Activated CD4-positive, alpha-beta T cell treated with anti-CD3 and anti-CD28 coated beads, Interleukin-2, Interleukin-4, amounts not matched to agents 100 ng/mL and 50 ng/mL, durations not matched to agents 16 hours and 8 hours (primary cell): ENCODE data around the gene BCL7C.
A peak's percentile ranks its signal among the peaks of the same experiment; 100 is the strongest.
"Not testable (repeated sequence)": the region's sequence is repeated elsewhere in the genome, so short reads cannot be mapped to it uniquely, and the experiment has no call there.

Source experiments
- DNase-seq: peaks from one replicate; pipeline ENCODE4 v3.0.0-alpha.2; 2020; ENCODE audit warnings: low spot score

The BCL7C gene

DNA sequence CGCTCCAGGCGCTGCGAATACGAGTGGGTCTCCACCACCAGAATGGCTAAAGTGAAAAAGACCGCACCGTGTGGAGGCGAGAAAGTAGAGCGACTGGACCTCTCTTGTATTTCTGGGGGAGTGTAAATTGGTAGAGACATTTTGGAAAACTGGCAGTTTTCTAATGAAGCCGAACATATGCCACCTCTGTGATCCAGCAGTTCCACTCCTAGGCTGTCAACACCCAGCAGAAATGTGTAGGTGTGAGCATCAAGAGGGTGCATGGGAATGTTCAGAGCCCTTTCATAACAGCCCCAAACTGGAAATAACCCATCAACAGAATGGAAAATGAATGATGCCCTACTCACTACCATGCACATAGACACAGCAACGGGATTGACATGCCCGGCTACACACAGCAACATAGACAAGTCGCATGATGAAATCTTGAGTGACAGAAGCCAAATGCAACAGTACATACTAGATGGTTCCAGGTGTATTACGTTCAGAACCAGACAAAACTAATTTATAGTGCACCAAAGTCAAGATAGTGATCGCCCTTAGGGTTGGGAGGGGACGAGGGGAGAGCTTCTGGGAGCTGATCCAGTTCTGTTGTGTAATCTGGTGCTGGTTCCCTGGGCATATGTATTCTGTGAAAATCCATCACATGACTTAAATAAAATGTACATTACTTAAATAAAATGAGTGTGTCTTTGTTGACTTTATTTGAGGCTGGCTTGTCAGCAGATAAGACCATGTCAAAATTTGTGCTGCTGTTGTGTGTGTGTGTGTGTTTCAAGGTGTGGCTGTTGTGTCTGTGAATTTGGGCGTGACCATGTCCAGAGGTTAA, 877 bp upstream of the BCL7C start:
- no peak for DNase-seq

DNA sequence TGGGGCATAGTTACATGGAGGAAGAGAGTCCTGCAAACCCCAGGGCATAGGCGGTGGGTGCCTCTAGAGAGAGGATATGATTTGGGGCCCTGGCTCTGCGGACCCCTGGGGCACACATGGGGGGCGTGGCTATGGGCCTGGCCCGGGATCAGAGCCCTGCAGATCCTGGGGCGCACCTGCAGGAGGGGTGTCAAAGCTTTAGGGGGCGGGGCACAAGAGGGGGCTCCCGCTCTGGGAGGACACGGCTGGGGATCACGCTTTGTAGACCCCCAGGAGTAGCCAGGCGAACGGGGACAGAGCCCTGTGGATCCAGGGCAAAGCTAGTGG, 497 bp downstream of the BCL7C start:
- no peak for DNase-seq

DNA sequence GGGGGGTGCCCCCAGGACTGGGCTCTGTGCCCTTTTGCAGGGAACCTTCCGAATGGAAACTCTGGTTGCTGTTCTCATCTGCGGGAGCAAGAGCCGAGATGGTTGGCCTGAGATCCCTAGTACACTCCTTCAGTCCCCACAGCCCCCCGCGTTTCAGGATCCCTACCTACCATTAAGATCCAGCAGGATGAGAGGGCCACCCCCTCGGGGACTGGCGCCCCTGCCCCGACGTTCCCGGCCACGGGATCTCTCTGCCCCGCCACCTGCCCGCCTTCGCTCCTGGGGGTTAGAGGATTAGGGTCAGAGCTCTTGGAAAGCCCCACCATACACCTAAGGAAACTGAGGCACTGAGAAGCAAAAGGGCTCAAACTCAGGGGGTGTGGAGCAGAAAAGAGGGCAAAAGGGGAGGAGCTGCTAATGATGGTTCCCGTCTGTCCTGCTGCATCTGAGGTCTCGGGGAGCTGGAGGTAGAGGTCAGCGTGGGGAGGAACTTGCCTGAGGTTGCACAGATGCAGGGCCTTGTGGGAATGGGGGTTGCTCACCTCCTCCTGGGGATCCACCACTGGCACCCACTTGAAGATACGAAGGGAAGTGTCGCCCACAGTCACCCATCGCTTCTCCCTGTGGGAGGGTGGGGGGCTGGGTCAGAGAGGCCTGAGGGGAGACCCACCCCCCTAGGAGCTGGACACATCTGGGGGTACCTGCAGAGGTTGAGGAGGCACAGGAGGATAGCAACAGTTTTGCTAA, 1.0 kb downstream of the BCL7C start:
- no peak for DNase-seq

DNA sequence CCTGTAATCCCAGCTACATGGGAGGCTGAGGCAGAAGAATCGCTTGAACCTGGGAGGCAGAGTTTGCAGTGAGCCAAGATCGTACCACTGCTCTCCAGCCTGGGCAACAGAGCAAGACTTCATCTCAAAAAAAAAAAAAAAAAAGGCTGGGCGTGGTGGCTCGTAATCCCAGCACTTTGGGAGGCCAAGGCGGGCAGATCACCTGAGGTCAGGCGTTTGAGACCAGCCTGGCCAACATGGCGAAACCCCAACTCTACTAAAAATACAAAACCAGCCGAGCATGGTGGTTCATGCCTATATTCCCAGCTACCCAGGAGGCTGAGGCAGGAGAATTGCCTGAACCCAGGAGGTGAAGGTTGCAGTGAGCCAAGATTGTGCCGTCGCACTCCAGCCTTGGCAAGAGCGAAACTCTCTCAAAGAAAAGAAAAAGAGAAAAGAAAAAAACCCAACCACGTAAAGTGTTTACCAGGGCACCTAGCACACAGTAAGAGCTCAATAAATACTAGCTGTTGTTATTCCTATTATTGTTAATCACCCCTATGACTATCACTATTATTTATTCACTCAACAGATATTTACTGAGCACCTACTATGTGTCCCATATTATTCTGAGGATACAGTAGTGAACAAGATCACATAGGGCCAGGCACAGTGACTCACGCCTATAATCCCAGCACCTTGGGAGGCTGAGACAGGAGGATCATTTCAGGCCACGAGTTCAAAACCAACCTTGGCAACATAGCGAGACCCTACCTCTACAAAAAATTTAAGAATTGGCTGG, 2.6 kb downstream of the BCL7C start:
- not testable (repeated sequence) for DNase-seq

DNA sequence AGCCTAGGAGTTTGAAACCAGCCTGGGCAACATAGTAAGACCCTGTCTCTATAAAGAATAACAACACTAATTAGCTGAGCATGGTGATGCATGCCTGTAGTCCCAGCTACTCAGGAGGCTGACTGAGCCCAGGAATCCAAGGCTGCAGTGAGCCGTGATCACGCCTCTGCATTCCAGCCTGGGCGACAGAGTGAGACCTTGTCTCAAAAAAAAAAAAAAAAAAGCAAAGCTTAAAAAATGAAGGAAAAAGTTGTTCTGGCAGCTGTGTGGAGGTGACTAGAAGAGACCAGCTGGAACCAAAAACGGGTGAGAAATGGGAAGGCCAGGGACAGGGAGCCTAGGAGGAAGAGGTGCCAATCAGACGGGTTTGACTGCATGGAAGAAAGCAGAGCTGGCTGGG, 4.2 kb downstream of the BCL7C start:
- no peak for DNase-seq

DNA sequence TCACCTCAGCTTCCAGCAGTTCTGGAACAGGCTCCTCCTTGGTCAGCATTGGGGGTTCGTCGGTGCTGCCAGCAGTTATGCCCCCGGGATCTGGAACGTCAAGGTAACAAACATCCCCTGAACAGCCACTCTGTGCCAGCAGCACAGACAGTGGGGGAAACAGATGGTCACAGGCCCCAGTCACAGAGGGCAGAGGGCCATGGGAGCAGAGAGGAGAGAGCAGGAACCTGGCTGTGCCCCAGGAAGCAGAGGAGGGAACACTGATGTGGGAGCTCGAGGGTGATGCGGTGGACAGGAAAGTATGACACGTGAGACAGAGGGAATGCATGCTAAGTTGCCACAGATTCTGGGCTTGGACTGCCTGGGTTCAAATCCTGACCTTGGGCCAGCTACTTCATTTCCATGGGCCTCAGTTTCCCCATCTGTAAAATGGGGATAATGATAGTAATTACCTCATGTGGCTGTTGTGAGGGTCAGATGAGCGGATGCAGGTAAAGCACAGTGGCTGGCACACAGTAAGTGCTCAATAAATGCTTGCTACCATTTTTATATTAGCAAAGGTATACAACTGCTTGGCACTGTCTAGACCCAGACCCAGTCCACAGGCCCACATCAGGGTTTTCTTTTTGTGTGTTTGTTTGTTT, 4.9 kb downstream of the BCL7C start:
- DNase-seq = no peak

DNA sequence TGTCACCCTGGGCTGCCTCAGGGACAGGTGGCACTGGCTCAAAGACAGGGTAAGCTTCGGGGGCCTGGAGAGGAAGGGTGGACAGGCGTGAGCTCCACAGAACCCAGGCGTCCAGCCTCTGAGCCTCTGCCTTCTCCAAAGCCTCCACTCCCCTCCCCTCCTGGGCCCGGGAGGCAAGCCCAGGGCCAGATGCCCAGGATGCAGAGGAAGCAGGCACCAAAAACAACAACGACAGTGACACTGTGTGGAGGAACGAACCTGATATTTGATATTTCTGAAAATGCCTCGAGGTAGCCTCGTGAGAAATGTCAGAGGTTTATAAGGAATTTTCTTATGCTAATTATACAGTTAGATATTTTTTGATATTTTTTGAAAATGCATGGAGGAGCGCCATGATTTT, 6.0 kb downstream of the BCL7C start:
- DNase-seq = no peak

DNA sequence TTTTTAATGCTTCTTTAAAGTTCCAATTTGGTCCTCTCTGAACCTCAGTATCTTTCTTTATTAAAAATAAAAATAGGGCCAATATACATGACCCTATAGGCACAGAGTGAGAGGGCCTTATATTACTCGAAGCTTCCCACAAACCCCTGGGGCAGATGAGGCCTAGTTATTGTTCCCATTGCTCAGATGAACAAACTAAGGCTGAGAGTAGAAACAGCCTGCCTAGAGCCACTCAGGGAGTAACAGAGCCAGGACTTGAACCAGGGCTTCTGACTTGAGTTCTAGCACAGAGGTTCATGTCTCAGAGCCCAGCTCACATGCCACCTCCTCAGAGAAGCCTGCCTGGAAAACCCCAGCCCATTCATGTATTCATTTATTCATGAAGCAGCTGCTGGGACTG, 7.7 kb downstream of the BCL7C start:
- no peak for DNase-seq

DNA sequence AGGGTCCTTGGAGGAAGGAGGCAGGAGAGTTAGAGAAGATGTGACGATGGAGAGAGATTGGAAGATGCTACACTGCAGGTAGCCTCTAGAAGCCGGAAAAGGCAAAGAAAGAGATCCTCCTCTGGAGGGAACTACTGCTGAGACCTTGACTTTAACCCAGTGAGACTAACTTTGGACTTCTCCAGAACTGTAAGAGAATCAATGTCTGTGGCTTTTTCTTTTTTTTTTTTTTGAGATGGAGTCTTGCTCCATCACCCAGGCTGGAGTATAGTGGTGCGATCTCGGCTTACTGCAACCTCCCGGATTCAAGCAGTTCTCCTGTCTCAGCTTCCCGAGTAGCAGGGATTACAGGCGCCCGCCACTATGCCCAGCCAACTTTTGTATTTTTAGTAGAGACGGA, 8.7 kb downstream of the BCL7C start:
- DNase-seq = no peak

DNA sequence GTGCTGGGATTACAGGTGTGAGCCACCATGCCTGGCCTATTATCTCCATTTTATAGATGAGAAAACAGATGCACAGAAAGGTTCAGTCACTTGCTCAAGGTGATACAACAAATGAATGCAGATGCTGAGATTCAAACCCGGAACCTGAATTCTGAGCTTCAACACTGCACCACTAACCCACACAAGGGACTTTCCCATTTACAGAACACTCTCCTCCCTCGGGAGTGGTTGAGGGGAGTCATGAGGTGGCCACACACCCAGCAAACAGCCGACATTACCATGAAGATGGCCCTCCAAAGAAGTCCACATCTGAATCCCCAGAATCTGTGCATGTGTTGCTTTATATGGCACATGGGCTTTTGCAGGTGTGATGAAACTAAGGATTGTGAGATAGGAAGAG, 9.1 kb downstream of the BCL7C start:
- no peak for DNase-seq

DNA sequence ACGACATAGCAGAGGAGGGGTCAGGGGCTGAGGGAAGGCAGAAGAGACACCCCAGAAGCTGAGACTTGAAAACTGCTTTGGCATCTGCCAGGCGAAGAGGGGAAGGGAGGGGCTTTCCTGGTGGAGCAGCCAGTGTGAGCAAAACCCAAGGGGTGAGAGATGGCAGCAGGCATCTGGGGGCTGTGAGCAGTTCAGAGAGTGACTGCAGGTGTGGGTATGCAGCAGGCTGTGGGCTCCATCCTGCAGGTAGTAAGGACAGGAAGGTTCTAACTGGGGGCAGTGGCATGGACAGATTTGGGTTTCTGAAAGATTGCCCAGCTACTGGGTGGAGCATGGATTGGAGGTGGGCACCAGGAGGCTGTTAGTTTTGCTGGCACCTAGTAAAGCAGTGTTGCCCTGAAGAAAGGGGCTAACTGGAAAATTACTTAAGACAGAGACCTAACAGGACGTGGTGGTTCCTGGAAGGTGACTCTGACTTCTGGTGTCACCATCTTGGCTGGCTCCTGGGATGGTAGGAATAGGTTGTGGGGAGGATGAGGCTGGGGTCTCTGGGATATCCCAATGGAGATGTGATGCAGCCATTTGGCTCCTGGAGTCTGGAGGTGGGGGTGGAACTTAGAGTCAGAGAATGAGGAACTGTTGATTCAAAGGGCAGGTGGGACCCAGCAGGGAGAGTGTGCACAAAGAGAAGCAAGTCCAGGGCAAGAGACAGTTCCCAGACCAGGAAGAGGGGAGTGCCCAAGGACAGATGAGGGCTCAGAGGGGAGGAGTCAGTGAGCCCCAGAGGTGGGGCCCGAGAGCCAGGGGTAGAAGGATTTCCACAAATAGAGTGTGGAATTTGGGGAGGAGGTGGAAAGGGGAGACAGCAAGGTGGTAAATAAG, 11.2 kb downstream of the BCL7C start:
- DNase-seq = no peak

DNA sequence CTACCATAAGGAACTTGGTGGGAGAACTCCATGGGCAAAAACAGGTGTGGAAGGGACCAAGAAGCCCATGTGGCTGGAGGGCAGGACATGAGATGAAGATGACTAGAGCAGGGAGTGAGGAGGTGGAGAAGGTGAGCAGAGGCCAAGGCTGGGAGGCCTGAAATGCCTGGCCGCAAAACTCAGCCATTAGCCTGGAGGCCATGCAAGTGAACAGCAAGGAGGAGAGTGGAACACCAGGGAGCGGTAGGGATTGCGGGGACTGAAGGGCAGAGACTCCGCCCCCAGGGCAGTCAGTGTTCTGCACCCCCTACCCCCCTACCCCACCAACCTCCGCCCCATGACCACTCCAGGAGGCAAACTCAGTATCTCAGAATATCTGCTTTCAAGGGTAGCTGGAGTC, 17.0 kb downstream of the BCL7C start:
- no peak for DNase-seq

DNA sequence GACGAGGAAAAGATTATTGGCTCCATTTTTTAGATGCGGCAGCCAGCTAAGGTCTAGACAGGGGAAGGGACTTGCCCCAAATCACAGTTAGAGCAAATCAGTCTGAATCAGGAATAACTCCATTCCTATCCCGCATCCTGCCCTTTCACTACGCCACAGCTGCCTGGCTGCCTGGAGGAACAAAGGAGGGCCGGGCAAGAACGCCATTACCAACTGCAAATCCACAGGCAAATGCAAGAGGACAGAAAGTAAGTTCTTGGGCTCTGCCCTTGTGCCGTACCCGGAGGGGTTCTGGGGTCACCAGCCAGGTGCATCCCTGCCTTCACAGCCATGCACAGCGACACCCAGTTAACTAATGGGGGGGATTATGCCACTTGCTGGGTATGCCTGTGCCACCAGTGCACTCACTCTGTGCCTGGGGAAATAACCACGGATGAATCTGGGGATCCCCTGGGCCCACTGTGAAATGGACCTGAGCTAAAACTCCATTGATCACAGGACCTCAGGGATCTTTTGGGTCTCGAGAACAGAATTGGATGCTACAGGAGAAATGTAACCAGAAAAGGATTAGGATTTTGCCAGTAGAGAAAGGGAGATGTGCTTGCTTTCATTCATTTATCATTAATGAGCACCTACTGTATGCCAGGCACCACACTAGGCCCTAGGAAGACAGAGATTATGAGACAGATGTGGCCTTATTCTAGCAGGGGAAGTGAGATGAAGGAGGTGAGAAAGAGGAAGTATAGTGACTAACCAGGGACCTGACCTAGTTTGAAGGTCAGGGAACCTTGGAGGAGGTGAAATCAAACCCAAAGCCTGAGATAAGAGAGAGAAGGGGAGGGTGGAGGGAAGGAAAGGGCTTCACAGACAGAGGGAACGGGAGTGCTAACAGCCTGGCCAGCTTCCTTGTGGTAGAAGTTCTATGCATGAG, 17.7 kb downstream of the BCL7C start:
- peak; percentile 62 for DNase-seq

DNA sequence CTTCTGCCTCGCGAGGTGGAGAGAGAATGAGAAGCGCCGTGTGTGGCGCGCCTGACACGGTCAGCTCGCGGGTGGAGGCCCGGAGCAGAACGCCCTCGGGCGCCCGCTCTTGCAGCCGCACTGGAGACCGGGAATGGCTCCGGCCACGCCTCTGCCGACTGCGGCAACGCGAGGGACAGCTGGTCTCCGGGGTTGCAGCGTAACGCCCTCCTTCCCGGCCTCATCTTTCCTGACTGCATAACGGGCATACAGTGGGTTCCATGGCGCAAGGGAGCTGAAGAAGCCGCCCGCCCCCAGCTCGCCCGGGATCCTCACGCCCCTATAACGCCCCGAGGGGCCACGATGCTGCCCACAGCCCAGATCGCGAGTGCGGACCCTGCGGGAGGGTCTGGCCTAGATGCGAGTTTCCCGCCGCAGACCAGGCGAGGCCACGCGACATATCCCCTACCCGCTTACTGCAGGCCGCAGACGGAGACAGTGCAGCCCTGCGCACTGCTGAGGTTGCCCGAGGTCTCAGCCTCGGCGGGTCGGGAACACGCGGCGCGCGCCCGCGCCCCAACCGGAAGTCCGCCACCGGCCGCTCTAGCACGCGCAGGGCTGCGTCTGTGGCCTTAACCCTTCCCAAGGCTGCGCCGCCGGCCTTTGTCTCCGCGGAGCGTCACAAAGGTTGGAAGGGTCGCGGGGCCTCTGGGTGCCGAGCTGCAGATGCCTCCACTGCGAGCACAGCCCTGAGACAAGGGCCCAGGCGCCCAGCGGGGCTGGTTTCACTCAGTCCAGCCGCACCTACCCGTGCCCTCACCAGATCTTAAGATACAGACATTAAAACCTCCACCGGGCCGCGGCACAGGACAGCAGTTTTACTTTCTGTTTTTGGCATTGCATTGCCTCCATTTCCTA, 18.8 kb downstream of the BCL7C start:
- peak; percentile 94 for DNase-seq

DNA sequence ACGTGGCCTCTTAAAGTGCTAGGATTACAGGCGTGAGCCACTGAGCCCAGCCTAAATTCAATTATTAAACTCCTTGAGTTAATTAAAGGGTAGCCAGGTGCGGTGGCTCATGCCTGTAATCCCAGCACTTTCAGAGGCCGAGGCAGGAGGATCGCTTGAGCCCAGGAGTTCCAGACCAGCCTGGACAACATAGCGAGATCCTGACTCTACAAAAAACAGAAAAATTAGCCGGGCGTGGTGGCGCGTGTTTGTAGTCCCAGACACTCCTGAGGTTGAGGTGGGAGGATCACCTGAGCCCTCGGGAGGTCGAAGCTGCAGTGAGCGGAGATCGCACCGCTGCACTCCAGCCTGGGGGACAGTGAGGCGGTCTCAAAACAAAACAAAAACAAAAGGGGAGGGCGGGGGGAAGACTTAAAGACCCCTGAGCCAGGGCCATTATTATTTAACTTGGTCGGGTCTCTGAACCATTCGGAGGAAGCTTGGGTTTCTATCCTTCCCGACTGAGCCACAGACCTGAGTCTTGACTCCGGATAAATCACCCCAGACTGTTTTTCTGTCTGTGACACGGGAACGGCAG, 19.5 kb downstream of the BCL7C start:
- no peak for DNase-seq

DNA sequence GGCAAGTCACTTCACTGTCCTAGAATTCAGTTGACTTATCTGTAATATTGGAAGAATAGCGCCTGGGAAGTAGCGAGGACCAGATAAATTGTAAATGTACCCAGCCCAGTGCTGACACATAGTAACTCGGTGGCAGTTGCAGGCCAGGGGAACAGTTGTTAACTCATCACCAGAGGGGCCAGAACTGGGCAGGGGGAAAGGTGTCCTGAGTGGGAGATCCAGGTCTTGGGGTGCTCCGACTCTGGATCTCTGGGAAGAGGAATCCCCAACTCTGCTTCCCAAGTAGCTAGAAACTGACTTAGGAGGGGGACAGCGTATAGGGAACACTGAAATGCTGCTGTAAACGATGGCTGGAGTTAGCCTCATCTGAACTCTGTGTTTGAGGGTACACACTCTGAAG, 23.0 kb downstream of the BCL7C start:
- no peak for DNase-seq

DNA sequence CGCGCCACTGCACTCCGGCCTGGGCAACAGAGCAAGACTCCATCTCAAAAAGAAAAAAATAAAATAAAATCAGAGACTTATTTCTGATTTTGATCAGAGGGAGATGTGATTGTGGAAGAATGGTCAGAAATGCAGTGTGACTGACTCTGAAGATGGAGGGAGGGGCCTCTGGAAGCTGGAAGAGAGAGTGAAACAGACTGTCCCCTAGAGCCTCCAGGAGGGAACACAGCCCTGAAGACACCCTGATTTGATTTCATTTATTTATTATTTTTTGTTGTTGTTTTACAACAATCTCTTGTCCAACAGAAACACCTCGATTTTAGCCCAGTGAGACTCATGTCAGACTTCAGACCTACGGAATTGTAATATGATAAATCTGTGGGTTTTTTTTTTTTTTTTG, 26.1 kb downstream of the BCL7C start:
- no peak for DNase-seq

DNA sequence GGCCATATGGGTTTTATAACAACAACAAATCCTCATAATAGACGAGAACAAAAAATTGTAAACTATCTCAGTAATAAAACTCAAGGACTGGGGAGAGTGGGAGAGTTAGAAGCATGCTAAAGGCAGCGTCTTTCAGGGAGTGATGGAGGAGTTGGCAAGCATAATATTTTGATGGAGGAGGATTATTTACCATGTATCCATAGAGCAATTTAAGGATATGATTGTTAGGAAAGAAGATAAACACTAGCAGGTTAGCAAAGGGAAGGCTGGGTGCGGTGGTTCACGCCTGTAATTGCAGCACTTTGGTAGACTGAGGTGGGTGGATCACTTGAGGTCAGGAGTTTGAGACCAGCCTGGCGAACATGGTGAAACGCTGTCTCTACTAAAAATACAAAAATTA, 27.8 kb downstream of the BCL7C start:
- no peak for DNase-seq

DNA sequence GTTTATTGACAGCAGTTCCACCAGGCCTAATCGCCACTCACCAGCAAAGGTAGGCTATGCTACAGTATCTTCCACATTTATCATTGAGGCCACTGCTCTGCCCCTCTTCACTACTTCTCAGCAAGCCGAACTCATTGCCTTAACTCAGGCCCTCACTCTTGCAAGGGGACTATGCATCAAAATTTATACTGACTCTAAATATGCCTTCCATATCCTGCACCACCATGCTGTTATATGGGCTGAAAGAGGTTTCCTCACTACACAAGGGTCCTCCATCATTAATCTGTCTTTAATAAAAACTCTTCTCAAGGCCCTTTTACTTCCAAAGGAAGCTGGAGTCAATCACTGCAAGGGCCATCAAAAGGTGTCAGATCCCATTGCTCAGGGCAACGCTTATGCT, 30.7 kb downstream of the BCL7C start:
- DNase-seq = not testable (repeated sequence)
